ENCODE results near the gene SOX21.

- TF ChIP-seq CTCF (IDR thresholded peaks at IDR 0.05; ENCODE audit: low read length) (no peak), EZH2 (IDR thresholded peaks at IDR 0.05; ENCODE audit: borderline replicate concordance, low read length) (no peak)
Measured at GRCh38 chr13:94667190-94667589, 45.2 kb downstream of the SOX21 start.
